GM23338 (cell line): ENCODE results near the gene ZAP70. TPM values are rescaled to one million over a fixed set of nuclear protein-coding genes. Genes with fewer than 3 reads are reported as not detected.
A peak's percentile ranks its signal among the peaks of the same experiment; 100 is the strongest.

Experiments used
- ATAC-seq: fragments of 200-7000 bp; cut with Tn5 transposase; 3 replicates; pipeline ENCODE4 v1.9.1; 2020
- DNase-seq: peaks from one replicate; pipeline ENCODE4 v3.0.0-alpha.2; 2015; ENCODE audit warnings: low spot score
- H2AFZ ChIP-seq: fragments of 200-600 bp; sonication (generic); 2 replicates; pipeline ENCODE4 v1.8.0; 2016; ENCODE audit warnings: antibody characterized with exemption, mild to moderate bottlenecking, moderate library complexity
- H3F3A ChIP-seq: fragments of 200-600 bp; sonication (generic); replicated peaks from 2 replicates; pipeline ENCODE4 v1.8.0; 2017; ENCODE audit warnings: antibody characterized with exemption, mixed run types, low read depth
- H3K27ac ChIP-seq: fragments of 200-600 bp; sonication (generic); 2 replicates; pipeline ENCODE4 v1.6.1; 2016; ENCODE audit warnings: low read depth
- H3K27me3 ChIP-seq: fragments of 200-600 bp; sonication (generic); 2 replicates; pipeline ENCODE4 v1.8.0; 2016; ENCODE audit warnings: mild to moderate bottlenecking, mixed run types, moderate library complexity; ENCODE audit not compliant: insufficient read depth
- H3K36me3 ChIP-seq: fragments of 200-600 bp; sonication (generic); 2 replicates; pipeline ENCODE4 v1.8.0; 2016; ENCODE audit warnings: mild to moderate bottlenecking; ENCODE audit not compliant: insufficient read depth
- H3K4me1 ChIP-seq: fragments of 200-600 bp; sonication (generic); 2 replicates; pipeline ENCODE4 v1.8.0; 2016; ENCODE audit warnings: mild to moderate bottlenecking, moderate library complexity; ENCODE audit not compliant: insufficient read depth
- H3K4me2 ChIP-seq: fragments of 200-600 bp; sonication (generic); 2 replicates; pipeline ENCODE4 v1.7.1; 2017; ENCODE audit warnings: mixed run types
- H3K4me3 ChIP-seq: fragments of 200-600 bp; sonication (generic); 2 replicates; pipeline ENCODE4 v1.6.1; 2016; ENCODE audit warnings: mixed run types
- H3K79me2 ChIP-seq: fragments of 200-600 bp; sonication (generic); replicated peaks from 2 replicates; pipeline ENCODE4 v1.8.0; 2017; ENCODE audit warnings: mild to moderate bottlenecking; ENCODE audit not compliant: insufficient read depth
- H3K9me2 ChIP-seq: fragments of 200-600 bp; sonication (generic); 2 replicates; pipeline ENCODE4 v1.8.0; 2017; ENCODE audit not compliant: insufficient read depth
- H4K20me1 ChIP-seq: fragments of 200-600 bp; sonication (generic); replicated peaks from 2 replicates; pipeline ENCODE4 v1.8.0; 2017; ENCODE audit warnings: mild to moderate bottlenecking; ENCODE audit not compliant: insufficient read depth
- H3K27ac Mint-ChIP-seq: 2 replicates; pipeline ENCODE4 v1.8.0; 2020; ENCODE audit warnings: inconsistent platforms, mild to moderate bottlenecking, moderate library complexity, mixed read lengths
- H3K27me3 Mint-ChIP-seq: 3 replicates; pipeline ENCODE4 v1.8.0; 2022; ENCODE audit warnings: low read depth, mild to moderate bottlenecking, moderate library complexity, mixed read lengths, inconsistent platforms; ENCODE audit not compliant: insufficient read depth, poor library complexity
- H3K36me3 Mint-ChIP-seq: 3 replicates; pipeline ENCODE4 v1.8.0; 2021; ENCODE audit warnings: low read depth, mild to moderate bottlenecking, inconsistent platforms, moderate library complexity, mixed read lengths
- H3K4me1 Mint-ChIP-seq: 3 replicates; pipeline ENCODE4 v1.8.0; 2020; ENCODE audit warnings: mild to moderate bottlenecking, inconsistent platforms, mixed read lengths
- H3K4me3 Mint-ChIP-seq: 3 replicates; pipeline ENCODE4 v1.8.0; 2021; ENCODE audit warnings: moderate library complexity, mild to moderate bottlenecking, inconsistent platforms, mixed read lengths
- H3K9me3 Mint-ChIP-seq: 3 replicates; pipeline ENCODE4 v1.8.0; 2020; ENCODE audit warnings: moderate library complexity, mild to moderate bottlenecking, inconsistent platforms, mixed read lengths
- CREB1 ChIP-seq: fragments of 250-450 bp; sonication (Bioruptor Pico); IDR thresholded peaks from 2 replicates; pipeline ENCODE4 v1.5.0; 2020; ENCODE audit warnings: low read depth, mild to moderate bottlenecking, moderate library complexity
- EZH2phosphoT487 ChIP-seq: fragments of 200-600 bp; sonication (generic); IDR thresholded peaks from one replicate; pipeline ENCODE4 v1.8.1; 2018; ENCODE audit warnings: antibody characterized with exemption; ENCODE audit not compliant: unreplicated experiment
- JUNB ChIP-seq: IDR thresholded peaks from one replicate; pipeline ENCODE4 v1.6.1; 2016; ENCODE audit warnings: antibody characterized with exemption; ENCODE audit not compliant: unreplicated experiment
- NANOG ChIP-seq: IDR thresholded peaks from 2 replicates; pipeline ENCODE4 v1.6.1; 2016; ENCODE audit warnings: antibody characterized with exemption, borderline replicate concordance
- POLR2AphosphoS5 ChIP-seq: IDR thresholded peaks from 2 replicates; pipeline ENCODE4 v1.6.1; 2016; ENCODE audit warnings: antibody characterized with exemption, low read depth
- STAT1 ChIP-seq: IDR thresholded peaks from one replicate; pipeline ENCODE4 v1.6.1; 2016; ENCODE audit warnings: antibody characterized with exemption; ENCODE audit not compliant: unreplicated experiment
- ZNF114 ChIP-seq: fragments of 250-450 bp; sonication (Bioruptor Pico); IDR thresholded peaks from 2 replicates; pipeline ENCODE4 v1.5.0; 2020; ENCODE audit warnings: mild to moderate bottlenecking, moderate library complexity
- ZNF331 ChIP-seq: fragments of 250-450 bp; sonication (Bioruptor Pico); IDR thresholded peaks from 2 replicates; pipeline ENCODE4 v1.5.0; 2020; ENCODE audit warnings: low read depth, mild to moderate bottlenecking, moderate library complexity
- long read RNA-seq: library from polyadenylated mRNA; unstranded; transcript quantifications from one replicate; pipeline ENCODE4 v2.0.0, GENCODE V29; 2020; ENCODE audit not compliant: unreplicated experiment
- polyA plus RNA-seq: library from polyadenylated mRNA; unstranded; fragments of >200 nt; fragmentation: Nextera tagmentation; extraction: Ambion mirVana; gene quantifications from 2 replicates; pipeline ENCODE4 v1.2.1, GENCODE V29; 2016
- total RNA-seq: library from RNA; depleted of rRNA; stranded (reverse); fragments of >200 nt; shearing (Covaris generic); gene quantifications from 2 replicates; pipeline ENCODE4 v1.2.3, GENCODE V29; 2014; rRNA removed
- TF ChIP-seq, protein P1 (sequence below): IDR thresholded peaks from one replicate; pipeline ENCODE4 v1.6.1; 2018; ENCODE audit warnings: antibody characterized with exemption; ENCODE audit not compliant: unreplicated experiment
- TF ChIP-seq, protein P2 (sequence below): IDR thresholded peaks from 2 replicates; pipeline ENCODE4 v1.6.1; 2016; ENCODE audit warnings: antibody characterized with exemption
- TF ChIP-seq, protein P3 (sequence below), 2 experiments: fragments of 200-600 bp in 1 of 2; sonication (generic) in 1 of 2; conservative IDR thresholded peaks; 2 replicates each; pipeline versions ENCODE4 v1.5.1 to v1.6.1; 2016 to 2017; ENCODE audit warnings: antibody characterized with exemption in 2 of 2, low read depth in 2 of 2, mild to moderate bottlenecking in 2 of 2, moderate library complexity in 1 of 2

The ZAP70 gene
- total RNA-seq (0.12 and 0.42 TPM in 2 replicates), polyA plus RNA-seq (not detected in 2 replicates)
- long read RNA-seq: 0 reads

DNA sequence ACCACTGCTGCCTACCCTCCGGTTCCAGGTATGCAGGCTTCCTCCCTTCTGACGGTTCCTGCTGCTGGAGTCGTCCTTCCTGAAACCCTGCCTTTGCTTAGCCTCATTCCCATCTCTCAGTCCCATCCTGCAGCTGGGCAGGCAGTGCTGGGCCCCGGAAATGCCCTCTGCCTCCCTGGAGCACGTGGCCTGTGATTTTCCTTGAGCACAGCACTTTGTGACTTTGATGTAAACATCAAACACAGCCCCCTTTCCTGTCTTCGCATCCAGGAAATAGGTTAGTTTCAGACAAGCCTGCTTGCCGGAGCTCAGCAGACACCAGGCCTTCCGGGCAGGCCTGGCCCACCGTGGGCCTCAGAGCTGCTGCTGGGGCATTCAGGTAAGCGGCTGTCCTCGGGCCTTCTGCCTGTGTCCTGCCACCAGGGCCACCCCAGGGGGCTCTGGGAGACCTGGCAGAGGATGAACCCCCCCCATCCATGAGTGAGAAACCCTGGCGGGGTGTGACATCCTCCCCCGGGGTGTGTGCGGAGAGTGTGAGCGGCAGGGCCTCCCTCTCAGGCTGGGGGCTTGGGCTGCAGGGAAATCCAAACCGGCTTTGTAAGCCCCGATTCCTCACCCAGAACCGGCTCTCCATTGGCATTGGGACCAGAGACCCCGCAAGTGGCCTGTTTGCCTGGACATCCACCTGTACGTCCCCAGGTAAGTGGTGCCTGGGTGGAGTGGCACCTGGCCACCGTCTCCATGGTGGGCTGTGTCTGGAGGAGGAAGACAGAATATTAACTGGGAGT, at the start of gene ZAP70:
ZAP70 (plus strand) TSS at position 281 of the 788 bp plus-strand sequence. CDS start 10,461 bp downstream, outside the sequence.
- no peaks in the 10 kb centered on the region for H3K79me2 ChIP-seq
- H3K4me1 ChIP-seq: no peaks in the 10 kb centered on the region
- Mint-ChIP-seq H3K36me3 (peaks cover 2% of the 10 kb centered on the region; the same call in 2 of the 3 replicates), H3K4me1 (peaks cover 6% of the 10 kb centered on the region), H3K27me3 (peaks cover 9% of the 10 kb centered on the region), H3K27ac (no peak within 1 kb of the TSS), H3K4me3 (no peak within 1 kb of the TSS), H3K9me3 (no peaks in the 10 kb centered on the region; the same call in 2 of the 3 replicates)
- no peak within 1 kb of the TSS for H3K4me2 ChIP-seq
- no peak for TF ChIP-seq NANOG
- TF ChIP-seq, protein P1, sequence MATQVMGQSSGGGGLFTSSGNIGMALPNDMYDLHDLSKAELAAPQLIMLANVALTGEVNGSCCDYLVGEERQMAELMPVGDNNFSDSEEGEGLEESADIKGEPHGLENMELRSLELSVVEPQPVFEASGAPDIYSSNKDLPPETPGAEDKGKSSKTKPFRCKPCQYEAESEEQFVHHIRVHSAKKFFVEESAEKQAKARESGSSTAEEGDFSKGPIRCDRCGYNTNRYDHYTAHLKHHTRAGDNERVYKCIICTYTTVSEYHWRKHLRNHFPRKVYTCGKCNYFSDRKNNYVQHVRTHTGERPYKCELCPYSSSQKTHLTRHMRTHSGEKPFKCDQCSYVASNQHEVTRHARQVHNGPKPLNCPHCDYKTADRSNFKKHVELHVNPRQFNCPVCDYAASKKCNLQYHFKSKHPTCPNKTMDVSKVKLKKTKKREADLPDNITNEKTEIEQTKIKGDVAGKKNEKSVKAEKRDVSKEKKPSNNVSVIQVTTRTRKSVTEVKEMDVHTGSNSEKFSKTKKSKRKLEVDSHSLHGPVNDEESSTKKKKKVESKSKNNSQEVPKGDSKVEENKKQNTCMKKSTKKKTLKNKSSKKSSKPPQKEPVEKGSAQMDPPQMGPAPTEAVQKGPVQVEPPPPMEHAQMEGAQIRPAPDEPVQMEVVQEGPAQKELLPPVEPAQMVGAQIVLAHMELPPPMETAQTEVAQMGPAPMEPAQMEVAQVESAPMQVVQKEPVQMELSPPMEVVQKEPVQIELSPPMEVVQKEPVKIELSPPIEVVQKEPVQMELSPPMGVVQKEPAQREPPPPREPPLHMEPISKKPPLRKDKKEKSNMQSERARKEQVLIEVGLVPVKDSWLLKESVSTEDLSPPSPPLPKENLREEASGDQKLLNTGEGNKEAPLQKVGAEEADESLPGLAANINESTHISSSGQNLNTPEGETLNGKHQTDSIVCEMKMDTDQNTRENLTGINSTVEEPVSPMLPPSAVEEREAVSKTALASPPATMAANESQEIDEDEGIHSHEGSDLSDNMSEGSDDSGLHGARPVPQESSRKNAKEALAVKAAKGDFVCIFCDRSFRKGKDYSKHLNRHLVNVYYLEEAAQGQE: no peak
- no peak for TF ChIP-seq EZH2phosphoT487
- TF ChIP-seq STAT1: no peak
- no peak for TF ChIP-seq POLR2AphosphoS5
- TF ChIP-seq ZNF331 (CRISPR knock-in tag): no peak
- no peak for TF ChIP-seq CREB1 (CRISPR knock-in tag)
- TF ChIP-seq, protein P2, sequence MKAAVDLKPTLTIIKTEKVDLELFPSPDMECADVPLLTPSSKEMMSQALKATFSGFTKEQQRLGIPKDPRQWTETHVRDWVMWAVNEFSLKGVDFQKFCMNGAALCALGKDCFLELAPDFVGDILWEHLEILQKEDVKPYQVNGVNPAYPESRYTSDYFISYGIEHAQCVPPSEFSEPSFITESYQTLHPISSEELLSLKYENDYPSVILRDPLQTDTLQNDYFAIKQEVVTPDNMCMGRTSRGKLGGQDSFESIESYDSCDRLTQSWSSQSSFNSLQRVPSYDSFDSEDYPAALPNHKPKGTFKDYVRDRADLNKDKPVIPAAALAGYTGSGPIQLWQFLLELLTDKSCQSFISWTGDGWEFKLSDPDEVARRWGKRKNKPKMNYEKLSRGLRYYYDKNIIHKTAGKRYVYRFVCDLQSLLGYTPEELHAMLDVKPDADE: no peak
- H2AFZ ChIP-seq: peak within 1 kb of the TSS; percentile 47
- no peak within 1 kb of the TSS for H3K4me3 ChIP-seq
- H3F3A ChIP-seq: no peaks in the 10 kb centered on the region
- H3K9me2 ChIP-seq: no peaks in the 10 kb centered on the region
- no peaks in the 10 kb centered on the region for H4K20me1 ChIP-seq
- ATAC-seq: no peak
- no peaks in the 10 kb centered on the region for H3K27me3 ChIP-seq
- H3K27ac ChIP-seq: no peak within 1 kb of the TSS
- H3K36me3 ChIP-seq: no peaks in the 10 kb centered on the region
- DNase-seq: no peak

DNA sequence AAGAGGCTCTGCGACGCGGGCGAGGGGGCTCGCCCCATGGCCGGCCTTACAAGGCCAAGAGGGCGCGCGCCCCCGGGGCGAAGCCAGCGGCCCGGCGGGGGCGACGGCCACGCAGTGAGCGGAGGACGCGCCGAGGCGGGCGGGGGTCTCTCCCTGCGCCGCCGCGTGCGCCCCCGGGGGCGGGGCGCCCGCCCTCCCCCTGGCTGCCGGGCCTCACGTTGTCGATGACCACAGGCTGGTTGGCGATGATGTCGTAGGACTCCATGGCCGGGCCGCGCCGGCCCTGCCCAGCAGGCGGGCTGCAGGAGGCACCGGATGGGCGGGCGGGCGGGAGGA, 49.8 kb upstream of the ZAP70 start:
- Mint-ChIP-seq H3K9me3 (no peaks in the 10 kb centered on the region), H3K4me1 (peaks cover 19% of the 10 kb centered on the region), H3K36me3 (peaks cover 1% of the 10 kb centered on the region; the same call in 2 of the 3 replicates), H3K27ac (no peak overlapping the region), H3K4me3 (peak overlapping the region; percentile 89; the same call in 2 of the 3 replicates), H3K27me3 (peaks cover 6% of the 10 kb centered on the region)
- no peak for DNase-seq
- no peaks in the 10 kb centered on the region for H3K9me2 ChIP-seq
- H3K4me2 ChIP-seq: peak overlapping the region; percentile 98
- peaks cover 10% of the 10 kb centered on the region; the same call in 1 of the 2 replicates for H4K20me1 ChIP-seq
- ATAC-seq: no peak
- no peak overlapping the region; the same call in 1 of the 2 replicates for H2AFZ ChIP-seq
- H3K4me1 ChIP-seq: peaks cover 18% of the 10 kb centered on the region
- no peaks in the 10 kb centered on the region for H3K36me3 ChIP-seq
- H3K27ac ChIP-seq: peak overlapping the region; percentile 92
- H3K4me3 ChIP-seq: peak overlapping the region; percentile 64
- no peaks in the 10 kb centered on the region for H3K27me3 ChIP-seq
- peaks cover 3% of the 10 kb centered on the region; the same call in 1 of the 2 replicates for H3F3A ChIP-seq
- peaks cover 22% of the 10 kb centered on the region for H3K79me2 ChIP-seq
- TF ChIP-seq CREB1 (CRISPR knock-in tag) (no peak), ZNF114 (no peak), ZNF331 (CRISPR knock-in tag) (no peak), EZH2phosphoT487 (no peak), JUNB (no peak)
- TF ChIP-seq, protein P2: no peak
- TF ChIP-seq, protein P1: no peak
- TF ChIP-seq, protein P3, sequence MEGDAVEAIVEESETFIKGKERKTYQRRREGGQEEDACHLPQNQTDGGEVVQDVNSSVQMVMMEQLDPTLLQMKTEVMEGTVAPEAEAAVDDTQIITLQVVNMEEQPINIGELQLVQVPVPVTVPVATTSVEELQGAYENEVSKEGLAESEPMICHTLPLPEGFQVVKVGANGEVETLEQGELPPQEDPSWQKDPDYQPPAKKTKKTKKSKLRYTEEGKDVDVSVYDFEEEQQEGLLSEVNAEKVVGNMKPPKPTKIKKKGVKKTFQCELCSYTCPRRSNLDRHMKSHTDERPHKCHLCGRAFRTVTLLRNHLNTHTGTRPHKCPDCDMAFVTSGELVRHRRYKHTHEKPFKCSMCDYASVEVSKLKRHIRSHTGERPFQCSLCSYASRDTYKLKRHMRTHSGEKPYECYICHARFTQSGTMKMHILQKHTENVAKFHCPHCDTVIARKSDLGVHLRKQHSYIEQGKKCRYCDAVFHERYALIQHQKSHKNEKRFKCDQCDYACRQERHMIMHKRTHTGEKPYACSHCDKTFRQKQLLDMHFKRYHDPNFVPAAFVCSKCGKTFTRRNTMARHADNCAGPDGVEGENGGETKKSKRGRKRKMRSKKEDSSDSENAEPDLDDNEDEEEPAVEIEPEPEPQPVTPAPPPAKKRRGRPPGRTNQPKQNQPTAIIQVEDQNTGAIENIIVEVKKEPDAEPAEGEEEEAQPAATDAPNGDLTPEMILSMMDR (conservative IDR thresholded peaks at IDR 0.05; ENCODE audit: low read depth in 2 of 2): no peak
